Hypothalamus (tissue), 51 donors: Measurements from ENCODE around the gene RBM20.
"Not testable (repeated sequence)": the region's sequence is repeated elsewhere in the genome, so short reads cannot be mapped to it uniquely, and the experiment has no call there.

Source experiments
- DNase-seq, 51 donors: peaks; one replicate each; lab custom pipeline; 2025; lab: John Stamatoyannopoulos, UW

Gene RBM20

GRCh38 chr10:110699859-110700468 is 55.8 kb downstream of the RBM20 start:
- DNase-seq, result no peak

GRCh38 chr10:110700947-110701616 is 56.9 kb downstream of the RBM20 start:
- no peak for DNase-seq

GRCh38 chr10:110701617-110701971 is 57.5 kb downstream of the RBM20 start:
- DNase-seq, result no peak

GRCh38 chr10:110704070-110704469 is 59.9 kb downstream of the RBM20 start:
- no peak for DNase-seq

- DNase-seq, result no peak
Observed at GRCh38 chr10:110704906-110705476, 60.9 kb downstream of the RBM20 start.

- DNase-seq, result not testable (repeated sequence)
Observed at GRCh38 chr10:110705596-110705995, 61.5 kb downstream of the RBM20 start.

GRCh38 chr10:110706690-110707098 is 62.6 kb downstream of the RBM20 start:
- DNase-seq, result no peak

- no peak for DNase-seq
Observed at GRCh38 chr10:110708776-110709443, 64.8 kb downstream of the RBM20 start.

GRCh38 chr10:110709444-110709828 is 65.3 kb downstream of the RBM20 start:
- DNase-seq, result no peak

- DNase-seq, result no peak
Observed at GRCh38 chr10:110709964-110710587, 65.9 kb downstream of the RBM20 start.

- no peak for DNase-seq
Observed at GRCh38 chr10:110710621-110711020, 66.5 kb downstream of the RBM20 start.

GRCh38 chr10:110711382-110711781 is 67.2 kb downstream of the RBM20 start:
- DNase-seq, result no peak

GRCh38 chr10:110714356-110714755 is 70.2 kb downstream of the RBM20 start:
- no peak for DNase-seq

GRCh38 chr10:110717781-110718589 is 73.8 kb downstream of the RBM20 start:
- DNase-seq, result peak in 2 of 51 donors; percentile 4 to 15

- DNase-seq, result no peak
Observed at GRCh38 chr10:110721406-110722038, 77.4 kb downstream of the RBM20 start.

GRCh38 chr10:110723224-110723891 is 79.2 kb downstream of the RBM20 start:
- DNase-seq, result no peak

GRCh38 chr10:110724116-110724921 is 80.2 kb downstream of the RBM20 start:
- no peak for DNase-seq

GRCh38 chr10:110724937-110725336 is 80.8 kb downstream of the RBM20 start:
- DNase-seq, result no peak
